HG03571 (cell line): ENCODE results near the gene SPDL1.
A peak's percentile ranks its signal among the peaks of the same experiment; 100 is the strongest.

ENCODE experiments used
- ATAC-seq: cut with Tn5 transposase; IDR thresholded peaks from one replicate; pipeline ENCODE4 v1.9.1; 2021; ENCODE audit not compliant: unreplicated experiment

Gene SPDL1

GRCh38 chr5:169628892-169629291 is 45.3 kb downstream of the SPDL1 start:
- no peak for ATAC-seq

GRCh38 chr5:169629847-169630548 is 46.4 kb downstream of the SPDL1 start:
- no peak for ATAC-seq

GRCh38 chr5:169631360-169631759 is 47.8 kb downstream of the SPDL1 start:
- no peak for ATAC-seq

- ATAC-seq = no peak
Measured at GRCh38 chr5:169632946-169633345, 49.4 kb downstream of the SPDL1 start.

- ATAC-seq = no peak
Measured at GRCh38 chr5:169634606-169635005, 51.0 kb downstream of the SPDL1 start.

- ATAC-seq = no peak
Measured at GRCh38 chr5:169635936-169636335, 52.4 kb downstream of the SPDL1 start.

- no peak for ATAC-seq
Measured at GRCh38 chr5:169636477-169637084, 53.0 kb downstream of the SPDL1 start.

- ATAC-seq = peak; percentile 95
Measured at GRCh38 chr5:169637085-169637548, 53.5 kb downstream of the SPDL1 start, which contains the start of gene DOCK2. Gene DOCK2, plus strand, starts transcription at chr5:169637275. Its CDS starts 52 bp downstream, at chr5:169637327.

GRCh38 chr5:169637549-169638121 is 54.1 kb downstream of the SPDL1 start:
- ATAC-seq = peak; percentile 55

- no peak for ATAC-seq
Measured at GRCh38 chr5:169641253-169641652, 57.7 kb downstream of the SPDL1 start.

GRCh38 chr5:169646856-169647255 is 63.3 kb downstream of the SPDL1 start:
- peak; percentile 28 for ATAC-seq

- peak; percentile 40 for ATAC-seq
Measured at GRCh38 chr5:169647566-169647965, 64.0 kb downstream of the SPDL1 start.

- no peak for ATAC-seq
Measured at GRCh38 chr5:169648725-169649310, 65.2 kb downstream of the SPDL1 start.

- ATAC-seq = no peak
Measured at GRCh38 chr5:169649486-169649885, 65.9 kb downstream of the SPDL1 start.

GRCh38 chr5:169650701-169651331 is 67.2 kb downstream of the SPDL1 start:
- ATAC-seq = peak; percentile 48

- ATAC-seq = no peak
Measured at GRCh38 chr5:169651526-169651925, 68.0 kb downstream of the SPDL1 start.

GRCh38 chr5:169652057-169652456 is 68.5 kb downstream of the SPDL1 start:
- ATAC-seq = no peak

GRCh38 chr5:169653091-169653490 is 69.5 kb downstream of the SPDL1 start:
- ATAC-seq = no peak
